GM19467 (cell line): ENCODE data around the gene SMCO1.
"Not testable (repeated sequence)": the region's sequence is repeated elsewhere in the genome, so short reads cannot be mapped to it uniquely, and the experiment has no call there.

Experiments used
- ATAC-seq: cut with Tn5 transposase; IDR thresholded peaks from one replicate; pipeline ENCODE4 v1.9.1; 2021; ENCODE audit warnings: mild to moderate bottlenecking, moderate library complexity; ENCODE audit not compliant: unreplicated experiment

Gene SMCO1

GRCh38 chr3:196496183-196496582 is 19.0 kb downstream of the SMCO1 start:
- no peak for ATAC-seq

- ATAC-seq, result no peak
These were observed 21.9 kb downstream of the SMCO1 start for GRCh38 chr3:196493292-196493691.

GRCh38 chr3:196492080-196492479 is 23.1 kb downstream of the SMCO1 start:
- ATAC-seq, result no peak

GRCh38 chr3:196489747-196490146 is 25.4 kb downstream of the SMCO1 start:
- ATAC-seq, result no peak

- no peak for ATAC-seq
These were observed 28.9 kb downstream of the SMCO1 start for GRCh38 chr3:196486263-196486662.

- ATAC-seq, result no peak
These were observed 37.5 kb downstream of the SMCO1 start for GRCh38 chr3:196477678-196478077.

GRCh38 chr3:196472286-196472685 is 42.9 kb downstream of the SMCO1 start:
- ATAC-seq, result no peak

- no peak for ATAC-seq
These were observed 43.6 kb downstream of the SMCO1 start for GRCh38 chr3:196471551-196471950.

GRCh38 chr3:196470182-196470581 is 45.0 kb downstream of the SMCO1 start:
- not testable (repeated sequence) for ATAC-seq

- ATAC-seq, result no peak
These were observed 51.3 kb downstream of the SMCO1 start for GRCh38 chr3:196463804-196464203.

GRCh38 chr3:196463478-196463756 is 51.7 kb downstream of the SMCO1 start:
- no peak for ATAC-seq

GRCh38 chr3:196462680-196463477 is 52.3 kb downstream of the SMCO1 start:
- ATAC-seq, result not testable (repeated sequence)

- ATAC-seq, result no peak
These were observed 57.1 kb downstream of the SMCO1 start for GRCh38 chr3:196458063-196458462.

- ATAC-seq, result not testable (repeated sequence)
These were observed 57.7 kb downstream of the SMCO1 start for GRCh38 chr3:196457470-196457869.
